GM18868 (cell line): ENCODE results near the gene CHRM2.
"Not testable (repeated sequence)": the region's sequence is repeated elsewhere in the genome, so short reads cannot be mapped to it uniquely, and the experiment has no call there.

Source experiments
- ATAC-seq: cut with Tn5 transposase; IDR thresholded peaks from one replicate; pipeline ENCODE4 v1.9.1; 2021; ENCODE audit warnings: mild to moderate bottlenecking, moderate library complexity; ENCODE audit not compliant: unreplicated experiment

The CHRM2 gene

GRCh38 chr7:136868496-136869000, at the start of gene CHRM2:
Gene CHRM2, plus strand, starts transcription at chr7:136868652. Its CDS starts 146,214 bp downstream, at chr7:137014866.
- no peak for ATAC-seq

GRCh38 chr7:136831398-136831797, 37.1 kb upstream of the CHRM2 start:
- ATAC-seq: not testable (repeated sequence)

GRCh38 chr7:136845899-136846465, 22.5 kb upstream of the CHRM2 start:
- no peak for ATAC-seq

- no peak for ATAC-seq
These were observed 20.6 kb upstream of the CHRM2 start for GRCh38 chr7:136847858-136848257.

- no peak for ATAC-seq
These were observed 14.8 kb upstream of the CHRM2 start for GRCh38 chr7:136853654-136854053.

GRCh38 chr7:136857573-136857972, 10.9 kb upstream of the CHRM2 start:
- ATAC-seq: no peak

- ATAC-seq: no peak
These were observed 8.6 kb upstream of the CHRM2 start for GRCh38 chr7:136859803-136860202.

GRCh38 chr7:136865236-136865635, 3.2 kb upstream of the CHRM2 start:
- no peak for ATAC-seq

GRCh38 chr7:136865777-136866176, 2.7 kb upstream of the CHRM2 start:
- ATAC-seq: no peak

- ATAC-seq: no peak
These were observed 829 bp downstream of the CHRM2 start for GRCh38 chr7:136869001-136869961.

- ATAC-seq: no peak
These were observed 1.8 kb downstream of the CHRM2 start for GRCh38 chr7:136869991-136870865.

- ATAC-seq: no peak
These were observed 2.5 kb downstream of the CHRM2 start for GRCh38 chr7:136870866-136871487.

- ATAC-seq: no peak
These were observed 6.1 kb downstream of the CHRM2 start for GRCh38 chr7:136874393-136875032.

GRCh38 chr7:136877509-136877908, 9.1 kb downstream of the CHRM2 start:
- ATAC-seq: no peak

- no peak for ATAC-seq
These were observed 9.5 kb downstream of the CHRM2 start for GRCh38 chr7:136877990-136878389.

- ATAC-seq: no peak
These were observed 10.4 kb downstream of the CHRM2 start for GRCh38 chr7:136878878-136879277.

GRCh38 chr7:136883046-136883445, 14.6 kb downstream of the CHRM2 start:
- ATAC-seq: no peak

- no peak for ATAC-seq
These were observed 16.0 kb downstream of the CHRM2 start for GRCh38 chr7:136884492-136884891.

GRCh38 chr7:136887317-136887716, 18.9 kb downstream of the CHRM2 start:
- ATAC-seq: no peak

GRCh38 chr7:136890399-136890798, 21.9 kb downstream of the CHRM2 start:
- ATAC-seq: no peak
